Ishikawa (cell line): Measurements from ENCODE around the gene EEIG1.

Experiments used
- EP300 ChIP-seq: IDR thresholded peaks from 2 replicates; pipeline ENCODE4 v1.6.1; 2012; ENCODE audit warnings: borderline replicate concordance
- RAD21 ChIP-seq: IDR thresholded peaks from 2 replicates; pipeline ENCODE4 v1.6.1; 2012; ENCODE audit warnings: low read depth
- TCF12 ChIP-seq: IDR thresholded peaks from 2 replicates; pipeline ENCODE4 v1.6.1; 2012; ENCODE audit warnings: low read depth
- TF ChIP-seq, protein P1 (sequence below): IDR thresholded peaks from 2 replicates; pipeline ENCODE4 v1.6.1; 2012

DNA sequence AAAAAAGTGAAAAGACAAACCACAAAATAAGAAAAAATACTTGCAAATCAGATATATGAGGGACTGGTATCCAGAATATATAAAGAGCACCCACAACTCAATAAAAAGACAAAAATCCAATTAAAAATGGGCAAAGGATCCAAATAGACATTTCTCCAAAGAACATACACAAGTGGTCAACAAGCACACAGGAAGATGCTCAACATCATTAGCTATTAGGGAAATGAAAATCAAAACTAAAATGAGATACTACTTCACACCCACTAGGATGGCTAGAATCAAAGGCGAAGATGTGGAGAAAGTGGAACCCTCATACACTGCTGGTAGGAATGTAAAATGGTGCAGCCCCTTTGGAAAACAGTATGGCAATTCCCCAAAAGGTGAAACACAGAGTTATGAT is 22.1 kb downstream of the EEIG1 start:
- TF ChIP-seq RAD21 (no peak), EP300 (no peak), TCF12 (no peak)
- TF ChIP-seq, protein P1, sequence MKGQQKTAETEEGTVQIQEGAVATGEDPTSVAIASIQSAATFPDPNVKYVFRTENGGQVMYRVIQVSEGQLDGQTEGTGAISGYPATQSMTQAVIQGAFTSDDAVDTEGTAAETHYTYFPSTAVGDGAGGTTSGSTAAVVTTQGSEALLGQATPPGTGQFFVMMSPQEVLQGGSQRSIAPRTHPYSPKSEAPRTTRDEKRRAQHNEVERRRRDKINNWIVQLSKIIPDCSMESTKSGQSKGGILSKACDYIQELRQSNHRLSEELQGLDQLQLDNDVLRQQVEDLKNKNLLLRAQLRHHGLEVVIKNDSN = no peak
